Spinal cord (tissue), 10 donors: Measurements from ENCODE around the gene CERS3. TPM values are rescaled to one million over a fixed set of nuclear protein-coding genes. Genes with fewer than 3 reads are reported as not detected.

Source experiments
- DNase-seq, 6 donors: peaks; one replicate each; pipeline versions ENCODE4 v3.0.0 to v3.0.0-alpha.2; 2013 to 2015; ENCODE audit warnings: low spot score in 6 of 6, low read depth in 4 of 6
- H3K27ac ChIP-seq: one replicate; pipeline ENCODE4 v1.5.1; 2013; ENCODE audit warnings: low read depth, low read length, control low read depth
- H3K27me3 ChIP-seq: one replicate; pipeline ENCODE4 v1.6.1; 2013; ENCODE audit warnings: low read length; ENCODE audit not compliant: control insufficient read depth, insufficient read depth
- H3K36me3 ChIP-seq: one replicate; pipeline ENCODE4 v1.6.1; 2013; ENCODE audit warnings: low read length; ENCODE audit not compliant: control insufficient read depth, insufficient read depth
- H3K4me1 ChIP-seq: one replicate; pipeline ENCODE4 v1.6.1; 2013; ENCODE audit warnings: low read length; ENCODE audit not compliant: control insufficient read depth, insufficient read depth
- H3K4me3 ChIP-seq: one replicate; pipeline ENCODE4 v1.5.1; 2013; ENCODE audit warnings: low read depth, low read length, control low read depth
- H3K9me3 ChIP-seq: one replicate; pipeline ENCODE4 v1.6.1; 2013; ENCODE audit warnings: low read length; ENCODE audit not compliant: control insufficient read depth, insufficient read depth
- WGBS: methylation state at CpG from one replicate; pipeline ENCODE4 v1.1.5; 2013; ENCODE audit warnings: missing lambda C conversion rate; ENCODE audit not compliant: insufficient coverage; 5-methylcytosine and 5-hydroxymethylcytosine counted together
- long read RNA-seq, 4 donors: transcript quantifications; one replicate each; lab custom pipeline, GENCODE V29; 2026
- polyA plus RNA-seq, 2 donors: library from polyadenylated mRNA; unstranded; fragments of 120-200 nt; gene quantifications; one replicate each; pipeline ENCODE4 v1.2.1, GENCODE V29; 2013; ENCODE audit not compliant: insufficient read length in 2 of 2
- total RNA-seq, 2 donors: library from RNA; depleted of rRNA in 1 of 2; stranded (reverse); fragments of 120-200 nt in 1 of 2; fragments of >200 nt in 1 of 2; gene quantifications; one replicate each; pipeline versions ENCODE4 v1.2.3 to v1.2.4, GENCODE V29; 2013 to 2014
- donor health status: healthy.

Gene CERS3
- total RNA-seq = 1 to 10 TPM in 1 of 2 donors, under 1 TPM in 1; 0.28 to 1.1 TPM
- polyA plus RNA-seq = under 1 TPM; 0.20 to 0.55 TPM
- long read RNA-seq, donor 1 = 0 reads
- long read RNA-seq, donor 2 = 0 reads
- long read RNA-seq, donor 3 = 0 reads
- long read RNA-seq, donor 4 = 0 reads

DNA sequence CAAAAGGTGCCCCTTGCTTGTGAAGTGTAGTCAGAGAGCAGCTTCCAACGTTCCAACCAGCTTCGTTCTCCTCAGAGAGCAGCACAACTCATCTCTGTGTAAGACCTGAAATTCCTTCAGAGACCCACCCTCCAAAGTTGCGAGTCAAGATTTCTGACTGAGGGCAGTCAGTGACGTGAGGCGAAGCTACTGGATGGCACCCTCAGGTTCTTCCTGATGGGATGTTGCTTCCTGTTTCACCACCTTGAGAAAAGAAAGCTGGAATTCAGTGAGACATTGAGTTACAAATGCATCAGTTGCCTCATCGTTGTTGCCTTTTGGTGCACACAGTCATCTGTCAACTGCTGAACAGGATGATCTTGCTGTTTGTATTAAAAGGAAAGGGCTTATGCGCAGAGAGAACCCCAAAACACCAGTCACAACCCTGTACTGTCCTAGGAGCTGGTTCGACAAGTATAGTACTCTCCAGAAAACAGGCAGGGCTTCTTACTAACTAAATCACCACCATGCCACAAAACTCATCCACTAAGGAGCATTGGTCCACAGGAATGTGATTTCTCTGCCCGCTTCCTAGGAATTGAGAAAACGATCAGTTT lies at the start of gene CERS3:
Gene CERS3 (minus strand): TSS at position 118 of the 596 bp plus-strand sequence. CDS start 27,101 bp downstream, outside the sequence.
- Histone ChIP-seq H3K36me3 (no peaks in the 10 kb centered on the region), H3K4me3 (no peak within 1 kb of the TSS)
- 100% methylated on average over 5 of the region's 10 CpGs for WGBS

GRCh38 chr15:100573526-100573925 lies 44.8 kb upstream of the CERS3 start:
- WGBS = 100% methylated on average over 3 of the region's 4 CpGs
- DNase-seq = no peak
- Histone ChIP-seq H3K4me1 (no peaks in the 10 kb centered on the region), H3K4me3 (no peak overlapping the region), H3K36me3 (peaks cover 13% of the 10 kb centered on the region), H3K27ac (no peak overlapping the region), H3K9me3 (no peaks in the 10 kb centered on the region), H3K27me3 (no peaks in the 10 kb centered on the region)

More for the DNA sequence above, at the start of gene CERS3:
- H3K27ac ChIP-seq = no peak within 1 kb of the TSS
- peaks cover 2% of the 10 kb centered on the region for H3K4me1 ChIP-seq
- no peak for DNase-seq
- no peaks in the 10 kb centered on the region for H3K9me3 ChIP-seq
- H3K27me3 ChIP-seq = no peaks in the 10 kb centered on the region

DNA sequence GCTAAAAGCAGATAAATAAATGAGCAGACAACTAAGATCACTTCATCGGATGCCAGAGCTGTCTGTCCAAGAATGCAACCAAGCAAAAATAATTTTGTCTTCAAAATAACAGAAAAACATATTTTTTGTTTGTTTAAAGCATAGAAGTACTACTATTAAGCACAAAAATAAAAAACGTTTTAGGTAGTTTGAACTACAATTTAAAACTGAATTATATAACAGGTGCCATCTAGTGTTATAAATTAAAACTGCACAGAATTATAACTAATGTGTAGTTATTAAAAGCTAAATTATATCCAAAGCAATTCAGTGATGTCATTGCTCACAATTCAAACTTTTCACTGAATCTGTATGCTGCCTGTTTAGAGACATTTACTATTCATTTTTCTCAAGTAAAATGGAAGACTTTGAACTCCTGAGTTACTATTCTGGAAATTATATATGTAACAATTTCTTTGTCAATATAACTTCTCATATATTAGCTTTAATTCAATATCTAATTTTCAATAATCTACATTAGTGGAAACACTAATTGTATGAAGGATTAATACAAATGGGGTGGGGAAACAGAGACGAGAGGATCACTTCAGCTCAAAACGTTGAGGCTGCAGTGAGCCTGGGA lies 43.7 kb upstream of the CERS3 start:
- Histone ChIP-seq H3K27ac (no peak overlapping the region), H3K9me3 (no peaks in the 10 kb centered on the region), H3K27me3 (no peaks in the 10 kb centered on the region), H3K4me1 (no peaks in the 10 kb centered on the region), H3K4me3 (no peak overlapping the region), H3K36me3 (peaks cover 17% of the 10 kb centered on the region)
- WGBS = no CpG with 5 or more reads among the region's 4 CpGs
- peak in 3 of 6 donors; percentile 11 to 66 (median 44) for DNase-seq

DNA sequence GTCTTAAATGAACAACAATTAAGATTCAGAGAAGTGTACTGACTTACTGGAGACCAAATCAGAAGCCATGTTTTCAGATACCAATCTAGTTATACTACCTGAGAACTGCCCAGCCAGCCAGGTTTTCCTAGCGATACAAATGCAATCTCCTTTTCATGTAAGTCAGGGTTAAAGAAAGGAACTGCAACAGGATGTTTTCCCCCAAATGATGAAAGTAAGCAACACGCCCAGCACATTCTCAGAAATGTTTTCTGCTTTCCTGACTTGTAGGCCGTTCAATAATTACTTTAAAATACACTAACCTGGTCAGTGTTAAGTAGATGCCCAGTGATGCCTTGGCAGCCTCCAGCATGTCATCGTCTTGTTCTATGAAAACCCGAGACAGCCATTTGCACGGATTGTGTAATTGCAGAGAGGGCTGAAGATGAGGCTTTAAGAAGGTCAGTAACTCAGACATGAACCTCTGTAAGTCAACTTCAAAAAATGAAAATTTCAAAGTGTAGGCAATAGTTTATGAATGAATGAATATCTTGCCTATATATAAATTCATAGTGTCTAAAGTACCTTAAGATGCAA lies 42.9 kb upstream of the CERS3 start:
- Histone ChIP-seq H3K36me3 (peaks cover 17% of the 10 kb centered on the region), H3K4me3 (no peak overlapping the region), H3K27ac (no peak overlapping the region), H3K4me1 (no peaks in the 10 kb centered on the region), H3K27me3 (no peaks in the 10 kb centered on the region), H3K9me3 (no peaks in the 10 kb centered on the region)
- WGBS = 97% methylated on average over 6 of the region's 6 CpGs
- no peak for DNase-seq

DNA sequence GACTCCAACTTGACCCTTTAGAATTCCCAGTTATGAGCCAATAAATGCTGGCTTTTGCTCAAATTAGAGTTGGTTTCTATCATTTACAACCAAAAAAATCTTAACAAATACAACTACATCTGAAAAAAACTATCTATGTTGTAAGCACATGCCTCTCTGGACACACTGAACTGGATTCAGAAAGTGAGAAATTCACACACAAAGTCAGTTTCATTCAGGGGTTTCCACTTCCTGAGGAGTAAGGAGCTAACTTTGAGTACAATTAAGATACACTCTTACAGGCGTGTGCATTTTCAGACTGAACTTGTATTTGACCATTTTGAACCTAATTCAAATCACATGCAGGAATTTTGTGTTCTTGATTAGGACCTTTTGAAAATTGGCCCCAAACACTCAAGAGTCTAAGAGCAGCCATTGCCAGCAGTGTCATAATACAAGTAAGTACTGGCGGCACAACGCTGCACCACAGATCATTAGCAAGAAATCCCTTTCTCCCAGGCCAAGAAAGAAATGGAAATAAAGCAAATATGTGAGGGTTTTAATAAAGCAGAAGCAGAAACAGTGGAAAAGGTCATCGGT lies 42.1 kb upstream of the CERS3 start:
- no peaks in the 10 kb centered on the region for H3K27me3 ChIP-seq
- H3K9me3 ChIP-seq = no peaks in the 10 kb centered on the region
- H3K4me3 ChIP-seq = no peak overlapping the region
- no peak overlapping the region for H3K27ac ChIP-seq
- H3K4me1 ChIP-seq = no peaks in the 10 kb centered on the region
- no CpG with 5 or more reads among the region's 4 CpGs for WGBS
- H3K36me3 ChIP-seq = peaks cover 17% of the 10 kb centered on the region
- no peak for DNase-seq

DNA sequence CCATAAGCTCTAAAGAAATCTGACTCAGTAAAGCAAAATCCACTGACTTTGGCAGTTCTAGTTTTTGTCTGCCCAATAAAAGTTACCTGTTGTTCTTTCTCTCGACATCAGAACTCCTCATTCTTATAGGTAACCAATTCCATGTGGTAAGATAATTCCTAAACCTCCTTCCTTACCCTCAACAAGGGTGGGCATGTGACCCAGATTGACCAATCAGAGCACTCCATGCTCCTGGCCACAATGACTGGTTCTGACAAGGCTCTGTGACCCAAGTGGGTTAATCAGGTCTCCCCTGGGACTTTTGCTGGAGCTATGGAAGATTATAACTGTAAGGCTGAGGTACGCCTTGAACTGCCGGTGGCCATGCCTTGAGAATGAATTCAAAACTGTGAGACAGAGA lies 41.5 kb upstream of the CERS3 start:
- WGBS = 100% methylated on average over 1 of the region's 3 CpGs
- no peaks in the 10 kb centered on the region for H3K4me1 ChIP-seq
- no peak for DNase-seq

DNA sequence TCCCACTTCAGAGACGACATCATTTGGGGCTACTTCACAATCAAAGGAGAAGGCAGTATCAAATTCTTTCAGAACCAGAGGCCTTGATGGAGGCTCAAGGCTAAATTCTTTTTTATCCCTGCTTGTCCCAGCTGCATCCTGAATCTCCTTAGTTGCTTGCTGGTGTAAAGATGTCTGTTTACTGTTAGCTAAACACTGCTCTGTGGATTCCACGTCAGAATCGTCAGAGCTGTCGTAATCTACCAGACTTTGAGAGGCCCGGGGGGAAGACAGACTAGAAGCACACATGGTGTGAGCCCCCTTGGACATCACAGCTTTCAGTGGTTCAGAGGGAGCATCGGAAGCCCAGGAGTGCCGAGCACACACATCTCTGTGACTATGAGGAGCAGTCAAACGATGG lies 40.6 kb upstream of the CERS3 start:
- 94% methylated on average over 4 of the region's 8 CpGs for WGBS
- Histone ChIP-seq H3K4me3 (no peak overlapping the region), H3K27me3 (no peaks in the 10 kb centered on the region), H3K9me3 (no peaks in the 10 kb centered on the region), H3K4me1 (no peaks in the 10 kb centered on the region), H3K36me3 (peaks cover 16% of the 10 kb centered on the region), H3K27ac (no peak overlapping the region)
- no peak for DNase-seq

More for the DNA sequence above, 41.5 kb upstream of the CERS3 start:
- no peaks in the 10 kb centered on the region for H3K9me3 ChIP-seq
- H3K27ac ChIP-seq = no peak overlapping the region
- H3K4me3 ChIP-seq = no peak overlapping the region
- no peaks in the 10 kb centered on the region for H3K27me3 ChIP-seq
- H3K36me3 ChIP-seq = peaks cover 17% of the 10 kb centered on the region

DNA sequence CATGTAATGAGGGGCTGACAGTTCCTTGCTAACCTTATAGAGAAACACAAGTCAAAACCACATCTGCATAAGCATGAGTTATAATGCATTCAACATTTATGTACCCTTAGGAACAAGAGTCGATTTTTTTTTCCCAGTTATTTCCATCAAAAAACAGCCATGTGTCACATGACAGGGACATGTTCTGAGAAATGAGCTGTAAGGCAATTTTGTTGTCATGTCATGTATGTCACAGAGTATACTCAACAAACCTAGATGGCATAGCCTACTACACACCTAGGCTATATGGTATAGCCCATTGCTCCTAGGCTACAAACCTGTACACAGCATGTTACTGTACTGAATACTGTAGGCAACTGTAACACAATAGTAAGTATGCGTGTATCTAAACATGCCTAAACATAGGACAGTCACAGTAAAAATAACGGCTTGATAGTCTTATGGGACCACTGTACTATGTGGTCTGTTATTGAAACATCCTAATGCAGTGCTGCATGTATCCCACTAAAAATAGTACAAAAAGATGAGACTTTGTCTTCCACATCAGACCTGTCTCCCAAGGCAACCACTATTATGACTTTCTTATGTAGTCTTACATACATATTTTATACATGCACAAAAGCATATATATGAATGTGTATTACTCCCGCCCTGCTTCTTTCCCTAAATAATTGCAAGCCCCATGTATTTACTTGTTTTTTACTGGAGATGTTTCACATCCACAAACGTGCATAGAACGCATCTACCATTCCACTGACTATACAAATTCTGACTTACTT lies 38.3 kb upstream of the CERS3 start:
- WGBS = 92% methylated on average over 4 of the region's 6 CpGs
- Histone ChIP-seq H3K36me3 (peaks cover 7% of the 10 kb centered on the region), H3K4me3 (no peak overlapping the region)

GRCh38 chr15:100565591-100565990 lies 36.8 kb upstream of the CERS3 start:
- no peaks in the 10 kb centered on the region for H3K4me1 ChIP-seq
- H3K9me3 ChIP-seq = no peaks in the 10 kb centered on the region
- DNase-seq = no peak
- H3K36me3 ChIP-seq = peaks cover 7% of the 10 kb centered on the region
- H3K27ac ChIP-seq = no peak overlapping the region
- no peaks in the 10 kb centered on the region for H3K27me3 ChIP-seq
- no peak overlapping the region for H3K4me3 ChIP-seq
- 90% methylated on average over 3 of the region's 3 CpGs for WGBS

More for the DNA sequence above, 38.3 kb upstream of the CERS3 start:
- no peak for DNase-seq
- H3K27me3 ChIP-seq = no peaks in the 10 kb centered on the region
- H3K4me1 ChIP-seq = no peaks in the 10 kb centered on the region
- H3K27ac ChIP-seq = no peak overlapping the region
- no peaks in the 10 kb centered on the region for H3K9me3 ChIP-seq
